GM10266 (cell line): ENCODE data around the gene UGT2B11.
"Not testable (repeated sequence)": the region's sequence is repeated elsewhere in the genome, so short reads cannot be mapped to it uniquely, and the experiment has no call there.

Source experiments
- DNase-seq: peaks from one replicate; pipeline ENCODE4 v3.0.0; 2012; ENCODE audit errors: extremely low spot score
- TF ChIP-seq, protein P1 (sequence below): IDR thresholded peaks from 2 replicates; pipeline ENCODE4 v1.5.1; 2012; ENCODE audit warnings: mild to moderate bottlenecking, low read depth; ENCODE audit not compliant: control insufficient read depth, insufficient read depth; ENCODE audit errors: missing control alignments

Gene UGT2B11

DNA sequence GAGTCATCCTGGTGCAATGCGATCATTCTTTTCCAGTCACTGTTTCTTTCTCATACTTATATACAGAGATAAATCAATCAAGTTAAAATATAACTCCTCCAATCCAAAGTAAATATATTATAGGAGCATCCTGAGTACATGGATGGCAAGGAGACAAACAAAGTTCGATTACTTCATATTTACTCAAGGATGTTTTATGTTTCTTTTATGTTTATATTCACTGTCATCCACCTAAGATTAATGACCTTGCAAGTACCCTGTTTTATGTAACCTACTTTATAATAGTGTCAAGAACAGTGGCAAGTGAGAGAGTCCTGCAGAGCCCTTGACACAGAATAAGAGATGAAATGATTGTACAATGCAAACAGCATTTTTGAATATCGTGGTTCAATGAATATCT is at the start of gene UGT2B11:
UGT2B11 (minus strand) TSS at position 33 of the 400 bp plus-strand sequence; CDS start at position 7, 26 bp downstream.
- no peak for DNase-seq
- TF ChIP-seq, protein P1, sequence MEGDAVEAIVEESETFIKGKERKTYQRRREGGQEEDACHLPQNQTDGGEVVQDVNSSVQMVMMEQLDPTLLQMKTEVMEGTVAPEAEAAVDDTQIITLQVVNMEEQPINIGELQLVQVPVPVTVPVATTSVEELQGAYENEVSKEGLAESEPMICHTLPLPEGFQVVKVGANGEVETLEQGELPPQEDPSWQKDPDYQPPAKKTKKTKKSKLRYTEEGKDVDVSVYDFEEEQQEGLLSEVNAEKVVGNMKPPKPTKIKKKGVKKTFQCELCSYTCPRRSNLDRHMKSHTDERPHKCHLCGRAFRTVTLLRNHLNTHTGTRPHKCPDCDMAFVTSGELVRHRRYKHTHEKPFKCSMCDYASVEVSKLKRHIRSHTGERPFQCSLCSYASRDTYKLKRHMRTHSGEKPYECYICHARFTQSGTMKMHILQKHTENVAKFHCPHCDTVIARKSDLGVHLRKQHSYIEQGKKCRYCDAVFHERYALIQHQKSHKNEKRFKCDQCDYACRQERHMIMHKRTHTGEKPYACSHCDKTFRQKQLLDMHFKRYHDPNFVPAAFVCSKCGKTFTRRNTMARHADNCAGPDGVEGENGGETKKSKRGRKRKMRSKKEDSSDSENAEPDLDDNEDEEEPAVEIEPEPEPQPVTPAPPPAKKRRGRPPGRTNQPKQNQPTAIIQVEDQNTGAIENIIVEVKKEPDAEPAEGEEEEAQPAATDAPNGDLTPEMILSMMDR = no peak

DNA sequence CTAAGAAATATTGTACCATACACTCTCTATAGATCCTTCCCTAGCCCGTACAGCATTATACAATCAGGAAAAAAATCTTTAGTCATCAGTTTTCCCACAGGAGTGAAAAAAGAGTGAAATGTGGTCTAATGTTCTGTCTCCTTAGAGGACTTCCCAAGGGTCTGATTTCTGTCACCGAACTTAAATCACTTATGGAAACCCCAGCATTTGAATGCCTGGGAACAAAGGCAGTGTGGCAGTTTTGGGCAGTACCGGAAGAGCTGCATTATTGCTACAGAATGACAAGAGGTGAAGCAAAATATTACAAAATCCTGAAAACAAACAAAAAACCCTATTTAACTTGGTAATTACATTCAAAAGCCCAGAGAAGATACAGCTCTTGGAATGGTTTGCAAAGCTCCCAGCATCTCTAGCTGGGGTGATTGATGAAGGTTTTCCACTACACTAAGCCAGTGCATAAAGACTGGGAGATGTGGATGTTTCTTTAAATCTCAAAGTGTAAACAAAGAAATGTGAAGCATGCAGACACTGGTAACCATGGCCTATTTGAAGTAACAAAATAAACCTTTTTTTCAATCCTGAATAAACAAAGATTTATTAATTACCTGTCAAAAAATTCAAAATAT is 38.7 kb upstream of the UGT2B11 start:
- not testable (repeated sequence) for DNase-seq

DNA sequence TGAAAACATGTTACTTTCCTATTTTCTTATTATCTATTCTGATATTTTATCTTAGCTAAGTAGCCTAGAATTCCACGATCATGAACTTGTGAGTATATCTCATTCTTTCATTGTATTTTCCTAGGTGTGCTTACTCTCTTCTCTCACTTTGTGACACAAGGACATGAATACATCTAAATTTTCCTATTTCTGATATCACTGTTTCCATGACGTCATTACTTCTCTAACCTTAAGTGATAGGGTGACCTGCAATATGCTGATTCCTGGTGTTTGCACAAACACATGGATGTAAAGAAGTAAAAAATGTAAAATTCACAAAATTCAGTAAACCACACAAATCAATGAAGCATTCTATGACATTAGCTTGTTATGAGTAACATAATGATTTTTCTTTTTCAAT is 36.3 kb upstream of the UGT2B11 start:
- not testable (repeated sequence) for DNase-seq

DNA sequence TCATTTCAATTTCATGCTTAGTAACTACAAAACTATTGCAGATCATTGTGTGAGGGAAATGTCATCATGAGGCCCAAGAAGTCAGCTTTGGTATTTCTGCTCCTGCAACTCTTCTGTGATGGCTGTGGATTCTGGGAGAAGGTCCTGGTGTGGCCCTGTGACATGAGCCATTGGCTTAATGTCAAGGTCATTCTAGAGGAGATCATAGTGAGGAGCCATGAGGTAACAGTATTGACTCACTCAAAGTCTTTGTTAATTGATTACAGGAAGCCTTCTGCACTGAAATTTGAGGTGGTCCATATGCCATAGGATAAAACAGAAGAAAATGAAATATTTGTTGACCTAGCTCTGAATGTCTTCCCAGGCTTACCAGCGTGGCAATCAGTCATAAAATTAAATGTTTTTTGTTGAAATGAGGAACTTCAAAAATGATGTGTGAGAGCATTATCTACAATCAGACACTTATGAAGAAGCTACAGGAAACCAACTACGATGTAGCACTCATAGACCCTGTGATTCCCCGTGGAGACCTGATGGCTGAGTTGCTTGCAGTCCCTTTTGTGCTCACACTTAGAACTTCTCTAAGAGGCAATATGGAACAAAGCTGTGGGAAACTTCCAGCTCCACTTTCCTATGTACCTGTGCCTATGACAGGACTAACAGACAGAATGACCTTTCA is 28.2 kb upstream of the UGT2B11 start:
- DNase-seq = not testable (repeated sequence)

DNA sequence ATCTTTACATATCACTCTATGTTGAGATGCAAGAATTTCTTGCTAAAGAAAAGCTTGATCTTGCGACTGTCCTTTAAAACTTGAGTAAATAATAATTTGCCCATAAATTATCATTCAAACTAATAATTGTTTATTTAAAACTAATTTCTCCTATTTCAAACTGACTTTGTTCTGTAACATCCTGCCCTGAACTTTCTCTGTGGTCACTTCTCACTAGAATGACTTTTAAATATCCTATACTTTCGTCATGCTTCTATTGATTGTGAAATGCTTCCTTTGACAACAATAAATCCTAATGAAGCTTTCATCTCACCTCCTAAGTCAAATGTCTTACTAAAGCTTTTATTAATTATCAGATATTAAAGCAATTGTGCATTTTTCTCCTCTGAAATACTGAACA is 27.2 kb upstream of the UGT2B11 start:
- DNase-seq = not testable (repeated sequence)

DNA sequence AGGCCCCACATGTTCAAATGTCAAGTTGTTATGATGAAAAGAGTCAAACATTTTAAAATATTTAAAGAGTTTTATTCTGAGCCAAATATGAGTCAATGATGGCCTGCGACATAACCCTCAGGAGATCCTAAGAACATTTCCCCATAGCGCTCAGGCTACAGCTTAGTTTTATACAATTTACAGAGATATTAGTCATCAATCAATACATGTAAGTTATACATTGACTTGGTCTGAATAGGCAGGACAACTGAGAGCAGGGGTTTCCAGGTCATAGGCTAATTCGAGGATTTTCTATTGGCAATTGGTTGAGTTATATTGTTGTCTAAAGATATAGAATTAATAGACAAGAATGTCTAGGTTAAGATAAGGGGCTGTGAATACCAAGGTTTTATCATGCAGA is 26.2 kb upstream of the UGT2B11 start:
- DNase-seq = not testable (repeated sequence)

DNA sequence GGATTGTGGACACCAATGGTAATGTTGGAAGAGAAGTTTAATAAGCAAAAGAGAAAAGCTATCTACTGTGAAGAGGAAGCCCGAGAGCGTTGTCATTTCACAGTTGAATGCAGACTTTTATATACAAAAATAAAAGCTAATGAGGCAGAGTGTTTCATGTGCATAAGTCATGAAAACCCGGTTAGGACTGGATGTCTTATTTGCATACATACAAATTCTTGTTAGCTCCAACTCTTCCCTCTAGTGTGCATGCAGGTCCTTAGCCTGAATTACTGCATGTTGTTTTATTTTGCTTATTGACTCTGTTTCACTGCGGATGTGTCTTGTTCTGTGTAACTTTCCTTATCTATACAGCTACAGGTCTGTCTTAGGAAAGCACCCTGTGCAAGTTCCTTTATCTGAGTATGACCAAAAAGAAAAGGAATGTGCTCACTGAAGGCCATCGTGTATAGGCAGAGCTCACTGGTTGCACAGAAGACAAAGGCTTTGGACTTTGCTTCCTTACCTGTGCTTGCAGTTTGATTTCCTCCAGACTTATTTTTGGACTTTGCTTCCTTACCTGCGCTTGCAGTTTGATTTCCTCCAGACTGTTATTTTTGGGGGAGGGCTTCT is 25.1 kb upstream of the UGT2B11 start:
- TF ChIP-seq, protein P1 = no peak
- DNase-seq = no peak

DNA sequence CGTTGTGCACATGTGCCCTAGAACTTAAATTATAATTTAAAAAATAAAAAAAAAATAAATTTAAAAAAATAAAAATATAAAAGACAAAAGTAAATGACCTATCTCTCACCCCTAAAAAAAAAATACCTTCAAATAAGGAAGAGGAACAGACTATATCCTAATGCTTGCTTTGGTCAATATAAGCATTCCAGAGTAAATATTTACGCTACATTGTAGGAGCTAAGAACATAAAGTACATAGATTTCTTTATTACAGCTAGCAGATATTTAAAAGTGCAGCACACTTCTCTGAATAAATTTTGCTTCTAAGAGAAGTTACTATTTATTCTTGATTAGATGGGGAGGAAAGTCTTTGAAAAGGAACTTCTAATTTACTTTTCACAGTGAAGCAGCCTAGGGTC is 24.5 kb upstream of the UGT2B11 start:
- DNase-seq = no peak
- TF ChIP-seq, protein P1 = no peak

DNA sequence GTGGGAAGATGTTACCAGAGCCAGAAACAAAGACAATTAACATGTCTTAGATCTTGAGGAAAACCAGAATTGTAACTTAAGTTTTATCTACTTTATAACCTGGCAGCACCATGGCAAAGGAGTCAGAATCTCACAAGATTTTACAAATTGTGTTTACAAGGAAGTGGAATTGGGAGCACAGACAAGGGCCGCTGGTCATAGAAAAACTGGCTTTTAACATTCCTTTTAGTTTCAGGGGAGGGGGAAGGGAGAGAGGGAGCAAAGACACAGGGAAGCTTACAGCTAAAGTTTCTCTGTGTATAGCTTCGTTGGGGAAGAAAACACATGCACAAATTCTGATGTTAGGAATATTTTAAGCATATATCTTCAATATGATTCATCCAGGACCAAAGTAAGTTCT is 10.3 kb upstream of the UGT2B11 start:
- TF ChIP-seq, protein P1 = no peak
- no peak for DNase-seq

DNA sequence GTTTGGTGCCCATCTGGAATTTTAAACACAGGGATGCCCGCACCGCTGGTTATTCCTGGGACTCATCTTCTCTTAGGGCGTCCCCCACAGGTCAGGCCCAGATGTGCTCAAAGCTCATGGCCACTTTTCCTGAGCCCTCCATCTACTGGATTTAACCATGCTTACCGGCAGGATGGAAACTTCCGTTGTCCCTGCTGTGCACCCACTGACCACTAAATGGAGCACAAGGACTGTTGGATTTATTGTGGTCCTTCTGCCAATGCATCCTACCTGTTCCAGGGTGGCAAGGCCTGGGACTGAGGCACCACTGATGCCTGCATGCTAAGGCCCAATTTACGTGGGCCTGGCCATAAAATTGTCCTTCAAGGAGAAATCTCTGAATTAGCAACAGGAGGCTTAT is 8.7 kb upstream of the UGT2B11 start:
- not testable (repeated sequence) for DNase-seq

DNA sequence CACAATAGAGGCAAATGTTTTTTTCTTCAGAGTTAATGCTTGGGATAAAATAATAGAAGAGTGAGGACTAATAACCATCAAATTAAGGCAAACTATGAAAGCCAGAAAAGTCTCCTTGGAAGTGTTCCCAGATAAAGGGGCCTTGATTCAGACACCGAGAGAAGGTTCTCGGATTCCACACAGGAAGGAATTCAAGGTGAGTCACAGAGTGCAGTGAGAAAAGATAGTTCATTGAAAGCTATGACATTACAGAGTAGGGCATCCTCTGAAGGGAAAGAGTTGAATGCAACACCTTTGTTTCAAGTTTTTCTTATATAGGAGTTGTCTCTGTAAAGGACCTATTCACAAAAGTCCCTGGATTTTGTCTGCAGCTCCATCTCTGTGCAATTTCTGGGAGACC is 3.9 kb upstream of the UGT2B11 start:
- not testable (repeated sequence) for DNase-seq
